Activated CD4-positive, alpha-beta T cell treated with anti-CD3 and anti-CD28 coated beads, Interleukin-2, amount 10 ng/mL, durations not matched to agents 7 days and 5 days (primary cell): ENCODE results near the gene GPC3. TPM values are rescaled to one million over a fixed set of nuclear protein-coding genes. Genes with fewer than 3 reads are reported as not detected.

ENCODE experiments used
- CTCF ChIA-PET: fragments of 350-600 bp; sonication (Branson Sonifier 250); formaldehyde crosslinking; loops from one replicate; lab custom pipeline; 2021; ENCODE audit warnings: antibody characterized with exemption; lab: Charles Lee
- POLR2A ChIA-PET: fragments of 350-600 bp; sonication (Branson Sonifier 250); formaldehyde crosslinking; loops from one replicate; lab custom pipeline; 2021; ENCODE audit warnings: antibody characterized with exemption; lab: Charles Lee
- DNase-seq: peaks from one replicate; pipeline ENCODE4 v3.0.0-alpha.2; 2020
- H3K27ac Mint-ChIP-seq: one replicate; pipeline ENCODE4 v1.8.0; 2021; ENCODE audit warnings: mild to moderate bottlenecking, moderate library complexity, mixed read lengths
- H3K27me3 Mint-ChIP-seq: one replicate; pipeline ENCODE4 v1.8.0; 2021; ENCODE audit warnings: mixed read lengths
- H3K36me3 Mint-ChIP-seq: one replicate; pipeline ENCODE4 v1.8.0; 2021; ENCODE audit warnings: low read depth, mixed read lengths
- H3K4me1 Mint-ChIP-seq: one replicate; pipeline ENCODE4 v1.8.0; 2021; ENCODE audit warnings: mixed read lengths
- H3K4me3 Mint-ChIP-seq: one replicate; pipeline ENCODE4 v1.8.0; 2021; ENCODE audit warnings: mild to moderate bottlenecking, moderate library complexity, mixed read lengths
- H3K9me3 Mint-ChIP-seq: one replicate; pipeline ENCODE4 v1.8.0; 2021; ENCODE audit warnings: mixed read lengths
- total RNA-seq, 2 experiments: library from RNA; stranded (reverse); gene quantifications; one replicate each; pipeline ENCODE4 v1.2.3, GENCODE V29; 2021

The GPC3 gene
- total RNA-seq, 2 experiments from 2014 or later, result 0.81 to 1.0 TPM

- Mint-ChIP-seq H3K4me3 (no peak overlapping the region), H3K27me3 (no peaks in the 10 kb centered on the region), H3K27ac (no peak overlapping the region), H3K36me3 (no peaks in the 10 kb centered on the region), H3K4me1 (no peaks in the 10 kb centered on the region), H3K9me3 (no peaks in the 10 kb centered on the region)
- CTCF ChIA-PET, result interaction anchor here (0.9 to 1.5 kb wide), 2 partner anchors 9 to 14 kb away, joined by 3 to 4 read pairs; no protein-coding TSS in a partner anchor
- DNase-seq, result no peak
- POLR2A ChIA-PET, result no interaction called here
Measured at GRCh38 chrX:133689997-133690599, 295.3 kb downstream of the GPC3 start.

DNA sequence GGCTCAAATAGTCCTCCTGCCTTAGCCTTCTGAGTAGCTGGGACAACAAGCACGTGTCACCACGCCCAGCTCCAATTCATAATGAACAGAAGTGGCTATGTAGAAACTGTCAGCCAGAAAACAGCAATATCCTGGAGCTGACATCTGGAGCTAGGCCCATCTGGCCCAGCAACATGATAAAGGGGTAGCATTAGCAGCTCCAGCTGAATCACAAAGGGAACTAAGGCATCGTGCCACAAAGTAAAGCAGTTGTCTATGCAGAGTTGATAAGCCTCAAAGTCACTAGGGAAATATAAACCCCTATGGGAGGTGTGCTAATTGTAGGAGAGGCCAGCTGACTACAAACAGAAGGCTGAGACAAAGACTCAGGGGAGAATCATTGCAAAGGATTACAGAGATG, 299.6 kb downstream of the GPC3 start:
- CTCF ChIA-PET, result no interaction called here
- peaks cover 12% of the 10 kb centered on the region for H3K4me1 Mint-ChIP-seq
- no peaks in the 10 kb centered on the region for H3K36me3 Mint-ChIP-seq
- POLR2A ChIA-PET, result no interaction called here
- DNase-seq, result no peak
- no peaks in the 10 kb centered on the region for H3K9me3 Mint-ChIP-seq
- H3K4me3 Mint-ChIP-seq, result no peak overlapping the region
- H3K27me3 Mint-ChIP-seq, result no peaks in the 10 kb centered on the region
- H3K27ac Mint-ChIP-seq, result peak overlapping the region; percentile 19

DNA sequence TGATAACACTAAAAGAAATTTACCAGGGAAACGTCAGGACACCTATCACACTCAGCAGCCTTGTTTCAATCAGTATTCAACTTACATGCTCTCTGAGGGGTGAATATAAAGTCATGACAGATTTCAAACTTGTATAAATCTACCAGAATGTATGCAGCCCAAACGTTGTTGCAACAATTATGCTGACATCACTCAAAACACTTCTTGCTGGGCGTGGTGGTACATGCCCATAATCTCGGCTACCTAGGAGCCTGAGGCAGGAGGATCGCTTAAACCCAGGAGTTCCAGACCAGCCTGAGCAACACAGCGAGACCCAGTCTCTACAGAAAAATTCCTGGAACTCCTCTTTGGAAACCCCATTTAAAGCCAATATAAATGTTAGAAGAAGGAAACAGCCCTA, 303.5 kb downstream of the GPC3 start:
- Mint-ChIP-seq H3K9me3 (no peaks in the 10 kb centered on the region), H3K27ac (no peak overlapping the region), H3K4me3 (no peak overlapping the region), H3K27me3 (no peaks in the 10 kb centered on the region), H3K36me3 (no peaks in the 10 kb centered on the region), H3K4me1 (peaks cover 12% of the 10 kb centered on the region)
- ChIA-PET POLR2A (no interaction called here), CTCF (interaction anchor here (1.6 kb wide), 1 partner anchor 16 kb away, joined by 3 read pairs; no protein-coding TSS in a partner anchor)
- no peak for DNase-seq

GRCh38 chrX:133681421-133681820, 304.0 kb downstream of the GPC3 start:
- H3K4me3 Mint-ChIP-seq, result no peak overlapping the region
- H3K36me3 Mint-ChIP-seq, result no peaks in the 10 kb centered on the region
- POLR2A ChIA-PET, result no interaction called here
- H3K27ac Mint-ChIP-seq, result no peak overlapping the region
- H3K9me3 Mint-ChIP-seq, result no peaks in the 10 kb centered on the region
- no peaks in the 10 kb centered on the region for H3K27me3 Mint-ChIP-seq
- CTCF ChIA-PET, result interaction anchor here (0.7 to 1.6 kb wide), 3 partner anchors 9 to 238 kb away, joined by 3 read pairs; no protein-coding TSS in a partner anchor
- DNase-seq, result no peak
- H3K4me1 Mint-ChIP-seq, result peaks cover 12% of the 10 kb centered on the region

GRCh38 chrX:133677123-133678063, 308.0 kb downstream of the GPC3 start:
- ChIA-PET POLR2A (no interaction called here), CTCF (interaction anchor here (1.3 kb wide), 1 partner anchor 13 kb away, joined by 4 read pairs; no protein-coding TSS in a partner anchor)
- no peak overlapping the region for H3K4me3 Mint-ChIP-seq
- no peaks in the 10 kb centered on the region for H3K36me3 Mint-ChIP-seq
- peaks cover 12% of the 10 kb centered on the region for H3K4me1 Mint-ChIP-seq
- H3K27me3 Mint-ChIP-seq, result no peaks in the 10 kb centered on the region
- no peak overlapping the region for H3K27ac Mint-ChIP-seq
- no peak for DNase-seq
- H3K9me3 Mint-ChIP-seq, result no peaks in the 10 kb centered on the region

- H3K27ac Mint-ChIP-seq, result no peak overlapping the region
- POLR2A ChIA-PET, result no interaction called here
- CTCF ChIA-PET, result interaction anchor here (1.3 kb wide), 1 partner anchor 14 kb away, joined by 4 read pairs; no protein-coding TSS in a partner anchor
- no peak for DNase-seq
- no peak overlapping the region for H3K4me3 Mint-ChIP-seq
- H3K4me1 Mint-ChIP-seq, result peaks cover 7% of the 10 kb centered on the region
- no peaks in the 10 kb centered on the region for H3K27me3 Mint-ChIP-seq
- no peaks in the 10 kb centered on the region for H3K36me3 Mint-ChIP-seq
- no peaks in the 10 kb centered on the region for H3K9me3 Mint-ChIP-seq
Measured at GRCh38 chrX:133676344-133677122, 308.9 kb downstream of the GPC3 start.

DNA sequence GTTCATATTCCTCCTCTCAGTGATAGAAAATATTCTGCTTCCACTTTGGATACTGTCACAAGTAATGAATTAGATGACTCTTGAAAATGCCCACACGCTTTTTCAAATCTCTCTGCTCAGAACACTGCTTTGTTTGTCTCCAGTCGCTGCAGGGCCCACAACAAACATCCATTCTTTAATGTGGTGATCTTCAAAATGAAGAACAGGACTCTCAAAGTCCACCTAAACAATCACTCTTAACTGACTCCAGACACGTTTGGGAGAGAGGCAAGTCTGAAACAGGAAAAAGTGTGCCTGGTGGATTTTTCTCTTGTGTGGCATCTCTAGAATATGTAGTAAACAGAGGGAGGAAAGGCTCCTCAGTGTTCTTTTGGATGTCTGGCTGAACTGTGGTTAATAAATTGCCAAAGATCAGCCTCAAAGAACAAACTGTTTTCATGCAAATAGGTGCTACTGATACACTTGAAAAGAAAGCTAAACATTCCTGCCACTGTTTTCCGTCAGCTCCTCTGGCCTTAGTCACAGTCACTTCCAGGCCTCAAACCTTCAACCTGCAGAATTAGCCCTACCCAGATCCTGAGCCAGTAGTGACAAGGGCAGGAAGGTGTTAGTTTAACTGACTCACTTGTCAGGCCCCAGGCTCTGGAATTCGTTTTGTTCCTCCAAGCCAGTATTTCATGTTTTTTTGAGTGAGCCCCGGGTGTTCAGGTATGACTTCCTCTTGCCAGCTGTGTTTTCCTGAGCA, 310.5 kb downstream of the GPC3 start:
- H3K9me3 Mint-ChIP-seq, result no peaks in the 10 kb centered on the region
- DNase-seq, result no peak
- POLR2A ChIA-PET, result no interaction called here
- no peaks in the 10 kb centered on the region for H3K27me3 Mint-ChIP-seq
- CTCF ChIA-PET, result interaction anchor here (0.8 to 1.2 kb wide), 2 partner anchors 9 to 25 kb away, joined by 3 read pairs; no protein-coding TSS in a partner anchor
- H3K36me3 Mint-ChIP-seq, result no peaks in the 10 kb centered on the region
- no peaks in the 10 kb centered on the region for H3K4me1 Mint-ChIP-seq
- no peak overlapping the region for H3K27ac Mint-ChIP-seq
- H3K4me3 Mint-ChIP-seq, result no peak overlapping the region

DNA sequence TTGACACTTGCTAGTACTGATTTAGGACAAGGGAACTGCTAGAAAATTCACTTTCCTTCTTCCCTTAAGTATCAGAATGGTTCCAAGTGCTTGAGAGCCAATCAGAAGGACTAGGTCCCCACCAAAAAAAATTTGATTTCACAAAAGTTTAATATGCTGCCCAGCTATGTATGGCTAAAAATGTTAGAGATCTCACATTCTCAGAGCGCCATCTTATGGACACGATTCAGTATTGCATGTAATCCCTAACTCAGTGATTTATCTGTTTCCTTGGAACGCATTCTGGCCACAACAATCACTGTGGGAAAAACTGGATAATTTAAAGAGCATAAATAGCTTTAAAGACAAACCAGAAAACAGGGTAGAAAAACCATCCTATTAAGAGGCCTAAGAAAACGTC, 315.0 kb downstream of the GPC3 start:
- Mint-ChIP-seq H3K4me3 (no peak overlapping the region), H3K27me3 (no peaks in the 10 kb centered on the region), H3K36me3 (no peaks in the 10 kb centered on the region), H3K4me1 (no peaks in the 10 kb centered on the region), H3K9me3 (no peaks in the 10 kb centered on the region), H3K27ac (no peak overlapping the region)
- ChIA-PET CTCF (interaction anchor here (1.0 kb wide), 1 partner anchor 27 kb away, joined by 3 read pairs; no protein-coding TSS in a partner anchor), POLR2A (no interaction called here)
- DNase-seq, result peak; percentile 6

GRCh38 chrX:133669214-133669613, 316.2 kb downstream of the GPC3 start:
- Mint-ChIP-seq H3K36me3 (no peaks in the 10 kb centered on the region), H3K27ac (no peak overlapping the region), H3K4me1 (no peaks in the 10 kb centered on the region), H3K4me3 (no peak overlapping the region), H3K27me3 (no peaks in the 10 kb centered on the region), H3K9me3 (no peaks in the 10 kb centered on the region)
- CTCF ChIA-PET, result no interaction called here
- DNase-seq, result no peak
- POLR2A ChIA-PET, result no interaction called here

- no peak for DNase-seq
Measured at GRCh38 chrX:133668225-133668931, 317.0 kb downstream of the GPC3 start.

DNA sequence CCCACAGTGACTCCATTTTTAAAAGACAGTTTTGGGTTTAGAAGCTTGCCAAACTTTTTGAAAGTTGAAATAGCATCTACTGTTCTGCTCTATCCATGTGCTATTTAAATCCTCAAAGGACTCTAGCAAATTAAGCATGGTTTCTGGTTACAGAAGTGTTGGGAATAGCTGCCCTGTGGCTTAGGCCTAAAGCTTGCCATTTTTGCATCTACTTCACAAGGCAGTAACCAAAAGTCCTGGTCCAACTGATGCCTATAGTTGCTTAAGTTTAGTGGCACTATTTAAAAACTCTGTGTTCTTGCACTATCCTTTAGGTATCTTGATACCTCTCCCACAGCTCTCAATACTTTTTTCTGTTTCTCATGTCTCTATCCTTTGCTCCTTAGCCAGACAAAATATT, 319.1 kb downstream of the GPC3 start:
- POLR2A ChIA-PET, result no interaction called here
- no peaks in the 10 kb centered on the region for H3K9me3 Mint-ChIP-seq
- no peaks in the 10 kb centered on the region for H3K4me1 Mint-ChIP-seq
- H3K36me3 Mint-ChIP-seq, result no peaks in the 10 kb centered on the region
- CTCF ChIA-PET, result interaction anchor here (0.8 kb wide), 1 partner anchor 15 kb away, joined by 3 read pairs; no protein-coding TSS in a partner anchor
- no peak overlapping the region for H3K27ac Mint-ChIP-seq
- no peak overlapping the region for H3K4me3 Mint-ChIP-seq
- no peak for DNase-seq
- no peaks in the 10 kb centered on the region for H3K27me3 Mint-ChIP-seq

More at GRCh38 chrX:133668225-133668931, 317.0 kb downstream of the GPC3 start:
- H3K27me3 Mint-ChIP-seq, result no peaks in the 10 kb centered on the region
- H3K27ac Mint-ChIP-seq, result no peak overlapping the region
- no peaks in the 10 kb centered on the region for H3K4me1 Mint-ChIP-seq
- no peaks in the 10 kb centered on the region for H3K9me3 Mint-ChIP-seq
- ChIA-PET POLR2A (no interaction called here), CTCF (no interaction called here)
- no peaks in the 10 kb centered on the region for H3K36me3 Mint-ChIP-seq
- no peak overlapping the region for H3K4me3 Mint-ChIP-seq
